Stimulated activated CD4-positive, alpha-beta T cell treated with anti-CD3 and anti-CD28 coated beads, Interleukin-4, amount 100 ng/mL, for 4 hours (primary cell): Measurements from ENCODE around the gene ASMTL.
"Not testable (repeated sequence)": the region's sequence is repeated elsewhere in the genome, so short reads cannot be mapped to it uniquely, and the experiment has no call there.

ENCODE experiments used
- DNase-seq, 2 experiments: peaks; one replicate each; pipeline ENCODE4 v3.0.0-alpha.2; 2020

The ASMTL gene

DNA sequence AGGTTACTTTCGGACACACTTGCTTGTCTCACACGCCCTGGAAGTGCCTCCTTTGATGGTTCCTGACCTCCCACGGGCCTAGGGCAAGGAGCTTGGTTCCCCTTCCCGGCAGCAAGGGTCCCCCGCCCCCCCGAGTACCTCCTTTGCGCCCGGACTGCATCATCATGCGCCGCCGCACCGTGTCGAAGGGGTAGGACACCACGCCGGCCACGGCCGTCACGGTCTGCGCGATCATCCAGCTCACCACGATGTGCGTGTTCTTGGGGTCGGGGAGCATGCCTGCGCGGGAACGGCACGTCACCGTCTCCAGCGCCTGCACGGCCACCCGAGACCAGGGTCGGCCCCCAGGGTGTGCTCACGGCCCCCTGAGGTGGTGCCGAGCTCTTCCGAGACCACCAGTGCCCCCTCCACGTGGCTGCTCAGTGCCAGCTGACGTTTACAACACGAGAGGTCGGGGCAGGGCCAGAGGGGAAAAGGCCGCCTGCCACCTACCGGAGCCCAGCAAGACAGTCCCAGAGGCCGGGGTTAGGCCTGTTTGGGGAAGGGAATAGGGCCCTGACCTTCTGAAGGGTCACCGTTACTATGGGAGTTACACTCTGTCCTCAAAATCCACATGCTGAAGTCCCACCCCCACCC, 65.5 kb downstream of the ASMTL start:
- no peak for DNase-seq

DNA sequence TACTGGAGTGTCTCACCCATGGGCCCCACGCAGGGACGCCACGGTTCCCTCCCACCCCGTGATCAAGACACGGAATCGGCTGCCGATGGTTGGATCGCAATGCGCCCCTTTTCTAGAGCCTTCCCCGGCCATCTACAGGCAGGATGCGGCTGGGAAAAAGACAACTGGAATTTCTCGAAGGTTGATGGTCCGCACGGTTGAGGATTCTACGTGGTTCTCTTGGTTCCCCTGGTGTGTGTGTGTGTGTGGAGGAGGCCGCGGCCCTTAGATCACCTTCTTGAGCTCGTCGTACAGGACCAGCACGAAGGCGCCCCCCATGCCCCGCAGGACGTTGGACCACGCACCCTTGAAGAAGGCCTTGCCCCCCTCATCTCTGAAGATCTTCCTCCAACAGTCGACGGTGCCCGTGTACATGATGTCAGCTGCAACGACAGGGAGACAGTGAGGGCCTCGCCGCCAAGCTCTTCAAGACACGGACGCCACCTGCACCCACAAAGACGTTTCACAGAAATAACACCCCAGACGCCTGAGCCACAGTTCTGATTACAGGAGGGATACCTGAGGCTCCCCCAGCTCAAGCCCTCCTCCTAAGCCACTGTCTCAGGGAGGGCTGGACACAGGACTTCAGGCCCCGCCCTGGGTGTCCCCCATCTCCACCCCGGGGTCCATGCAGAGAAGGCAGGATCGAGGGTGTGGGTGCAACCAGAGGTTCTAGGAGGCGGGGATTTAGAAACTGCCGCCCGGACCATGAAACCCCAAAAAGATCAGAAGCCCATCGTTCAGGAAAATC, 66.2 kb downstream of the ASMTL start:
- DNase-seq: no peak

GRCh38 chrX:1385253-1386223, 67.2 kb downstream of the ASMTL start:
- no peak for DNase-seq

GRCh38 chrX:1384658-1385252, 68.0 kb downstream of the ASMTL start:
- no peak for DNase-seq

DNA sequence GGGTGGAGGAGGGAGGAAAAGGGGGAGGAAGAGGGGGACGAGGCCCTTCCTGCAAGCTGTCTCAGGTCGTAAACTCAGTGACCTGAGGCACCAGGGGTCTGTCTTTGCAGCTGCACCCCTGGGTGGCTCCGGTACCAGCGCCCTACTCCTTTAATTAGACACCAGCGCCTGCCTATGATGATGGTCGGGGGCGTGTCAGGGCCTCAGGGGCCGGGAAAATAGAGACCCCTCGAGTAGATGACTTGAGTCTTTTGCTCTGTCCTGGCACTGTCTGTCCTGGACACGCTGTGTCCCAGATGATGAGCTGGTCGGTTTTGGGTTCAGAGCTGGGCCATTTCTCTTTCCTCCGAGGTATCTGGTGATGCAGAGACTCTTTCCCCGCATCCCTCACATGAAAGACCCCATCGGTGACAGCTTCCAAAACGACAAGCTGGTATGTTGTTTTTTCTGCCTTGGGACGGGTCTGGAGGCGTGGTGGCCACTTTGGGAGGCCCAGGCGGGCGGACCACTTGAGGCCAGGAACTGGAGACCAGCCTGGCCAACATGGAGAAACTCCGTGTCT, 72.0 kb downstream of the ASMTL start:
- no peak for DNase-seq

GRCh38 chrX:1378306-1378759, 74.4 kb downstream of the ASMTL start:
- DNase-seq: no peak

GRCh38 chrX:1368385-1368698, 84.4 kb downstream of the ASMTL start:
- no peak for DNase-seq

GRCh38 chrX:1366363-1366762, 86.3 kb downstream of the ASMTL start:
- not testable (repeated sequence) for DNase-seq

DNA sequence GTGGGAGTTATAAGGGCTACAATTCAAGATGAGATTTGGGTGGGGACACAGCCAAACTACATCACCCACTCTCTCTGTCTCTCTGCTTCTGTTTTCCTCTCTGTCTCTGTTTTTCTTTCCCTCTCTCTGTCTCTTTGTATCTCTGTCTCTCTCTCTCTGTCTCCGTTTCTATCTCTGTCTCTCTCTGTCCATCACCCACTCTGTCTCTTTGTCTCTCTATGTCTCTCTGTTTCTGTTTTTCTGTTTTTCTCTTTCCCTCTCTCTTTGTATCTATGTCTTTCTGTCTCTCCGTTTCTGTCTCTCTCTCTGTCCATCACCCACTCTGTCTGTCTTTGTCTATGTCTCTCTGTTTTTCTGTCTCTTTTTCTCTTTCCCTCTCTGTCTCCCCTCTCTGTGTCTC, 90.8 kb downstream of the ASMTL start:
- DNase-seq: no peak

GRCh38 chrX:1361275-1361674, 91.4 kb downstream of the ASMTL start:
- DNase-seq: no peak

- no peak for DNase-seq
Observed at GRCh38 chrX:1360171-1360570, 92.5 kb downstream of the ASMTL start.

DNA sequence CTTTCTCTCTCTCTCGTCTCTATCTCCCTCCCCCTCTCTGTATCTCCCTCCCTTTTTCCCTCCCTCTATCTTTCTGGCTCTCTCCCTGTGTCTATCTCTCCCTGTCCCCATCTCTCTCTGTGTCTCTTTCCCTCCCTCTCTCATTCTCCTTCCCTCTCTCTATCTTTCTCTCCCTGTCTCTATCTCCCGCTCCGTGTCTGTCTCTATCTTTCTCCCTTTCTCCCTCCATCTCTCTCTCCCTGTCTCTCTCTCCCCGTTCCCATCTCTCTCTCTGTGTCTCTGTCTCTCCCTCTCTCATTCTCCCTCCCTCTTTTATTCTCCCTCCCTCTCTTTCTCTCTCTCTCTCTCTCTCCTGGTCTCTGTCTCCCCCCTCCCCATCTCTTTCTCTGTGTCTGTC, 93.2 kb downstream of the ASMTL start:
- DNase-seq: no peak

GRCh38 chrX:1358793-1359476, 93.8 kb downstream of the ASMTL start:
- DNase-seq: no peak

- no peak for DNase-seq
Observed at GRCh38 chrX:1357993-1358392, 94.7 kb downstream of the ASMTL start.

DNA sequence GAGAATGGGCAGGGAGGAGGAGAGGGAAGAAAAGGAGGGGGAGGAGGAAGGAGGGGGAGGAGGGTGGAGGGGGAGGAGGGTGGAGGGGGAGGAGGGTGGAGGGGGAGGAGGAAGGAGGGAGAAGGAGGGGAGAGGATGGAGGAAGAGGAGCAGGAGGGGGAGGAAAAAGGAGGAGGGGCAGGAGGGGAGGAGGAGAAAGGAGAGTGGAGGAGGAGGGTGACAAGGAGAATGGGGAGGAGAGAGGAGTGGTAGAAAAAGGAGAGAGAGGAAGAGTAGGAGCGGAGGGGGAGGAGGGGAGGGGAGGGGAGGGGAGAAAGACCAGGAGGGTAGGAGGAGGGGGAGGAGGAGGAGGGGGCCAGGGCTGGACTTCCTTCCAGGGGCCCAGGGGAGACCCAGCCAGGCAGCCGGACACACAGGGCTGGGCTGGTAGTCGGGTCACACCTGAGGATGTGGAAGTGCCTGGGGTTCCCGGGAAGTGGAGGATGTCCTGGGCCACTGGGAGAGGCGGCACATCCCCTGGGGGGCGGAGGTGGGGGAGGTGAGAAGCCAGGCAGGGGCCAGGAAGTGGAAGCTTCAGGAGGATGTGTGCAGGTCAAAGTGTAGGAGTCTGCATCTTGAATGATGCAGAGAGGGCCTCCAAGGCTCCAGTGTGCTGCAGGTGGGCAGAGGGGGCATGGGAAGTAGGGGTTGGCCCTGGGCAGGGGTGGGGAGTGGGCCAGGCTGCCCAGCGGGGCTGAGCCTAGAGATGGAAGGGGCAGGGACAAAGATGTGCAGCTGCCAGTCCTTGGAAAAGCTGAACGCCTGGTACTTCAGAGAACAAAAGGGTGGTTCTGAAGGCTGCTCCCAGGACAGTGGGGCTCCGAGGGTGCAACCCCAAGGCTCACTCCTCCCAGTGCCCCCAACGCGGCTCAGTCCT, 97.3 kb downstream of the ASMTL start:
- DNase-seq: no peak

- DNase-seq: no peak
Observed at GRCh38 chrX:1354036-1355019, 98.4 kb downstream of the ASMTL start.
